Measurements from ENCODE around the gene HOXD11. TPM values are rescaled to one million over a fixed set of nuclear protein-coding genes. Genes with fewer than 3 reads are reported as not detected.

Gene HOXD11
- total RNA-seq, 4 donors from 2014 or later, result not detected

DNA sequence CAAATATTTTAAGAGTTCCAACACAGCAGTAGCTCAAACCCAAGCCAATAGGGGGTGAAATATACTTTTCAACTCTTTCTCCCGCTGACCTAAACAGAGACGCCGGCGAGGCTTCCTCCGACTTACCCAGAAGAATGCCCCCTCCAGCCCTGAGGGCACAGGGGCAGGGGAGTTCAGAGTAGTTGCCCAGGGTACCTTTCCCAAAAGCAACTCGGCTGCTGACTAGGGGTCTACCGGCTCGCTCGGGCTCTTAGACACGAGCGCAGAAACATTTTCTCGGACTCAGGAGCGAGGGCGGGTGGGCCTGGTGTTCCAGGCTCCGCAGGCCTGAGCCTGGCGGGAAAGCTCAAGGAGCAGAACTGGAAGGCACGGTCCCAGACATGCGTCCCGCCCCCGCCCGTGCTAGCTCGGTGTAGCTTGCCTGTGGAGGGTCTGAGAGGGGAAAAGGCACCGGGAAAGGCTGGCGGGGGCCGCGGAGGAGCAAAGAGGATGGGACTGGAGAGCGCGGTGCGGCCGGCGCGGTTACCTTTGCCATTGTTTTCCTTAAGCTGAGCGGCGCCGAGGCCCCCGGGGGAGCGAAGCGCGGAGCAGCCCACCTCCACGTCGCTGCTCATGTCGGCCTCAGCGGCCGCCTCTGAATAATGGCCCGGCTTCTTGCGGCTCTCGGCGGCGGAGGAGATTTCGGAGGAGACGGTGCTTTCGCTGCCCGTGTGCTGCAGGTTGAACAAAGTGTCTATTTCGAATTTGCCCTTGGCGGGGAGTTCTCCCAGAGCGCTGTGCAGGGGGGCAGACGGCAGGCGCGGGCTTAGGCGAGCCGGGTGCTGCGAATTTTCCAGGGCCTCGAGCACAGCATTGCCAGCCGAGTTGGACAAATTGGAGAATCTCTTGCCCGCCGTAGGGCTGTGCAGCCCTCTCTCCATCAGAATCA lies 24.0 kb upstream of the HOXD11 start:
- TF ChIP-seq, protein P1, sequence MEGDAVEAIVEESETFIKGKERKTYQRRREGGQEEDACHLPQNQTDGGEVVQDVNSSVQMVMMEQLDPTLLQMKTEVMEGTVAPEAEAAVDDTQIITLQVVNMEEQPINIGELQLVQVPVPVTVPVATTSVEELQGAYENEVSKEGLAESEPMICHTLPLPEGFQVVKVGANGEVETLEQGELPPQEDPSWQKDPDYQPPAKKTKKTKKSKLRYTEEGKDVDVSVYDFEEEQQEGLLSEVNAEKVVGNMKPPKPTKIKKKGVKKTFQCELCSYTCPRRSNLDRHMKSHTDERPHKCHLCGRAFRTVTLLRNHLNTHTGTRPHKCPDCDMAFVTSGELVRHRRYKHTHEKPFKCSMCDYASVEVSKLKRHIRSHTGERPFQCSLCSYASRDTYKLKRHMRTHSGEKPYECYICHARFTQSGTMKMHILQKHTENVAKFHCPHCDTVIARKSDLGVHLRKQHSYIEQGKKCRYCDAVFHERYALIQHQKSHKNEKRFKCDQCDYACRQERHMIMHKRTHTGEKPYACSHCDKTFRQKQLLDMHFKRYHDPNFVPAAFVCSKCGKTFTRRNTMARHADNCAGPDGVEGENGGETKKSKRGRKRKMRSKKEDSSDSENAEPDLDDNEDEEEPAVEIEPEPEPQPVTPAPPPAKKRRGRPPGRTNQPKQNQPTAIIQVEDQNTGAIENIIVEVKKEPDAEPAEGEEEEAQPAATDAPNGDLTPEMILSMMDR (IDR thresholded peaks at IDR 0.05; ENCODE audit: low read depth), result no peak

DNA sequence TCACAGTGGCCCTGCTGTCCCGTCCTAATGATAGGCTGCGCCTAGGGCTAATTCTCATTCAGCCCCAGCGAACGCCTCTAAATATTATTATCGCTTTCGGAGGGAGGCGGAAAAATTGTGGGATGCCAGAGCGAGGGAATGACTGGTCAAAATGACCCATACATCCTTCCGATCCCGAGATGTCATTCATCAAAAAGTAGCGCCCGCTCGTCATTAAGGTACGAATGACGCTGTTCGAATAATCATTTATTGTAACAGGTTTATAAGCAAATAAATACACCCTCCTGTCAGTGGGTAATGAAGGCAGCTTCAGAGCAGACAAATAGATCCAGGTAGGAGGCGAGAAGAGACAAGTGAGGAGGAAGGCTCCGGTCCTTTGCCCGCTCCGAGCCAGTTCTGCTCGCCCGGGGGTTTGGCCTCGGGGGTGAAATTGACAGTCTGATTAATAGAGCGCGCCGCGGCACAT lies 23.3 kb upstream of the HOXD11 start, which contains the start of gene EVX2:
TSS of gene EVX2 (minus strand) at position 167 of the 466 bp plus-strand sequence. CDS start 186 bp downstream, outside the sequence.
- TF ChIP-seq, protein P1 (IDR thresholded peaks at IDR 0.05; ENCODE audit: low read depth), result no peak

DNA sequence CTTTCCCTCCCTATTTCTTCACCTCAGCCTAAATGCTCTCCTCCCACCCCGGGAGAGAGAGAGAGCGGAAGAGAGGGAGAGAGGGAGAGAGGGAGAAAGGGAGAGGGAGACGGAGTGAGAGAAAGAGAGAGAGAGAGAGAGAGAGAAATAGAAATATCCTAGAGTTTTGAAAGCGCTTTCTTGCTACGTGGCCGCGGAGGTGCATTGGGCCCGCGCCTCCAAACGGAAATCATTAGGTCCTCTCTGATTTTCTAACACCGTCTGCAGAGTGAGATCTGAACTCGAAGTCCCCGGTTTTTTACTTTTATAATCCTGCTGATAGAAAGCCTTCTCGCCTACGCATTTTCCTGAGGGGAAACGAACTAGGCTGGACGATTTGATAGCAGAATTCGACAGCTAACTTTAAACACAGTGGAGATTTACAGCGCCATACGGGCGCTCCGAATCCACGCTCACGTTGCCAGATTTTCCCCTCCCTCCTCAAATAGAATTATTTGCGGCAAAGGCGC lies 22.4 kb upstream of the HOXD11 start:
- TF ChIP-seq, protein P1 (IDR thresholded peaks at IDR 0.05; ENCODE audit: low read depth), result no peak

DNA sequence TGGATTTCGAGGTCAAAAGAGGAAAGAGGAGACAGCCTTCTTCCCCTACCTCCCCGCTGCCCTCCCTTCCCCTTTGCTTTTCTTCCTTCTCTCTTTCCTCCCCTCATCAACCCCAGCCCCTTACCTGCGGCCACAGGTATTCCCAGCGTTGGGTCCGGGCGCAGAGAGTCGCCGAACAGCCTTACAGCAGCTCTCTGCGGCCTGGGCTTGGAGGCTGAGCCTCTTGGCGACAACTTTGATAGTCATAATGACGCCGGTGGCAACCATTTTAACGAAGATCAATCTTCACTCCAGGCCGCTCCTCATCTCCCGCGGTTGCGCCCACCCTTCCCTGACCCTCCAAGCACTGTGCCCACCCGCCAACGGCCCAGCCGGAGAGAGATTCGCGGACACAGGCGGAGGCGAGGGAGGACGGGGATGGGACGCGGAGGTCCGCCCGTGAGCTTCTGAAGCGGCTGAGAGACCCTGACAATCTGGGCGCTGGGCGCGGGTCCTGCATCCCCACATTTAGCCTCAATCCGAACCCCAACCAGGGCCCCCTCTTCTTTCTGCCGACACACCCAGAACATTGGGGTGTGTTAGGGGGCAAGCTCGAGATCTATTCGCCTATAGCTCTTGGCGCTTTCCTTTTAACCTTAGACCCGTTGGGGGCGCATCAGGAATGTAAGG lies 21.8 kb upstream of the HOXD11 start:
- TF ChIP-seq, protein P1 (IDR thresholded peaks at IDR 0.05; ENCODE audit: low read depth), result no peak

DNA sequence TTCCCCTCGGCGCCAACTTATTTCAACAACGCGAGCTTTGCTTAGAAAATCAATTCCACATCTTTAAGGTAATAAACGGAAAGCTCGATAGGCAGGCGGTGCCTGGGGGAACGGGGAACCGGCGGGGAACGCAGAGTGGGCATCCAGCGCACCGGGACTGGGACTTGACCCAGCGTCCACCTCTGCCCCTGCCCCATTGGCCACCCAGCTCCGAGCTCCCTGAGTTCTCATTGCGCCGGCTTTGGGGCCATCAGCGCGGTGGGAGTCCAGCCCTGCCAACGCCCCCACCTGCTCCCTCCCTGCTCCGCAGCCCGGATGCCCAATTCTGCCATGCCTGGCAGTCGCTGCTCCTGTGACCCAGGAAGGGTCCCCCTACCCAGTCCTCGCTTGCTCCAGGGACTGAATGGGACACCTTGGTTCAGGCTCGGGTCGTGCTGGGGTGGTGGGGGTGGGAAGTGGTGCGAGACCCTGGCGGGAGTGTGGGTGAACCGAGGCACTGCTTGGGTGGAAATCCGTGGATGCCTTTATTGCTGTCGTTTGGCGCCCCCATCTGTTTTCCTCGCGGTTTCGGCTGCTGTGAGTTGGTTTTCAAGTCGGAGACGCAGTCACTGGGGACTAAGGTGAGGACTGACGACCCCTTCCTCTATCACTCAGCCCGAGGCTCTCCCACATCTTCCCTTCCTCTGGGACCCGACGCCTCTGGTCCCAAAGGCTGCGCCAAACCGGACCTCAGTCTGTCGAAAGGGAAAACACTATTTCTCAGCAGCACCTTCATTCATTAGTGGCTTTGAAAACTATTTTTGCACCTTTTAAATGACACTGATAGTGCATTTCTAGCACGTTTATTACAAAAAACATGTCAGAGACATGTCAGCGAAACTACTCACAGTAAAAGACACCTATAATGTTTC lies 21.0 kb upstream of the HOXD11 start:
- TF ChIP-seq, protein P1 (IDR thresholded peaks at IDR 0.05; ENCODE audit: low read depth), result no peak

DNA sequence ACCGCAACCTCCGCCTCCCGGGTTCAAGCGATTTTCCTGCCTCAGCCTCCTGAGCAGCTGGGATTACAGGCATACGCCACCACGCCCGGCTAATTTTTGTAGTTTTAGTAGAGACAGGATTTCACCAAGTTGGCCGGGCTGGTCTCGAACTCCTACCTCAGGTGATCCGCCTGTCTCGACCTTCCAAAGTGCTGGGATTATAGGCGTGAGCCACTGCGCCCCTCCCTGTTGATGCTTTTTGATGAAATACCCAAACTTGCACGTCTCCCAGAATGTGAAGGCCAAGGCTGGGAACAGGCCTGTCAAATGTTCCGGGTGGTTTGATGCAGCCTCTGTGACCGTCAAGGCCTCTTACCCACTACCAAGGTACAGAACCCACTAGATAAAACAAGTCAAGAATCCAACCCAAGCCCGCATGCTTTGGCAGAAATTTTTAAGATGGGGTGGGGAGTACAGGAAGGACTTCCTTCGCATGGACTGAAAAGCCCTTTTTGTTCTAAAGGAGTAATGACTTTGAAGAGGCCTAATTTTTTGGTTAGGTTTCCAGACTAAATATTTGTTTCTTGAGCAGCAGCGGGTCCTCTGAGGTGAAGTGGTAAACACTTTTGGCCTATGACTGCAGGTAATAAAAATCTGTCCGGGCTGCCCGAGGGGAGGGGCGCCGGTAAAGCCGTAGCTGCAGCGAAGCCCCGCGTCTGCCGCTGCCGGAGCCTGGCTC lies 19.6 kb upstream of the HOXD11 start:
- TF ChIP-seq, protein P1 (IDR thresholded peaks at IDR 0.05; ENCODE audit: low read depth), result no peak
